Hematopoietic multipotent progenitor cell (in vitro differentiated cells): ENCODE measurements around the gene SORL1. TPM values are rescaled to one million over a fixed set of nuclear protein-coding genes. Genes with fewer than 3 reads are reported as not detected.
A peak's percentile ranks its signal among the peaks of the same experiment; 100 is the strongest.

ENCODE experiments used
- DNase-seq, 3 donors: peaks; one replicate each; pipeline ENCODE4 v3.0.0-alpha.2; 2011 to 2015; ENCODE audit warnings: low read depth in 2 of 3, low spot score in 2 of 3
- total RNA-seq: library from RNA; depleted of rRNA; stranded (reverse); fragments of >200 nt; gene quantifications from one replicate; pipeline ENCODE4 v1.2.3, GENCODE V29; 2012

SORL1 gene
- total RNA-seq, 1 donor, result 260 TPM

- DNase-seq, result peak in 2 of 3 donors; percentile 31 to 66
Observed at GRCh38 chr11:121524233-121524631, 72.1 kb downstream of the SORL1 start.

GRCh38 chr11:121525376-121525775, 73.3 kb downstream of the SORL1 start:
- DNase-seq, result no peak

- DNase-seq, result no peak
Observed at GRCh38 chr11:121530257-121530656, 78.1 kb downstream of the SORL1 start.

- peak in 1 of 3 donors; percentile 27 for DNase-seq
Observed at GRCh38 chr11:121533601-121534000, 81.5 kb downstream of the SORL1 start.

GRCh38 chr11:121534131-121535093, 82.3 kb downstream of the SORL1 start:
- peak in 2 of 3 donors; percentile 19 to 61 for DNase-seq

- DNase-seq, result no peak
Observed at GRCh38 chr11:121535129-121535796, 83.1 kb downstream of the SORL1 start.

- no peak for DNase-seq
Observed at GRCh38 chr11:121536126-121536525, 84.0 kb downstream of the SORL1 start.

GRCh38 chr11:121538054-121538453, 85.9 kb downstream of the SORL1 start:
- DNase-seq, result no peak

GRCh38 chr11:121539000-121539399, 86.9 kb downstream of the SORL1 start:
- DNase-seq, result no peak

- no peak for DNase-seq
Observed at GRCh38 chr11:121540627-121541026, 88.5 kb downstream of the SORL1 start.

GRCh38 chr11:121543836-121544380, 91.8 kb downstream of the SORL1 start:
- DNase-seq, result no peak

- peak in 1 of 3 donors; percentile 15 for DNase-seq
Observed at GRCh38 chr11:121544956-121545355, 92.8 kb downstream of the SORL1 start.

- DNase-seq, result no peak
Observed at GRCh38 chr11:121547574-121547973, 95.5 kb downstream of the SORL1 start.

GRCh38 chr11:121550247-121551030, 98.3 kb downstream of the SORL1 start:
- no peak for DNase-seq

GRCh38 chr11:121551463-121551862, 99.3 kb downstream of the SORL1 start:
- no peak for DNase-seq

- DNase-seq, result no peak
Observed at GRCh38 chr11:121552154-121552553, 100.0 kb downstream of the SORL1 start.

GRCh38 chr11:121552644-121553043, 100.5 kb downstream of the SORL1 start:
- no peak for DNase-seq

GRCh38 chr11:121553389-121553788, 101.3 kb downstream of the SORL1 start:
- DNase-seq, result no peak

GRCh38 chr11:121553806-121554205, 101.7 kb downstream of the SORL1 start:
- DNase-seq, result no peak

- DNase-seq, result no peak
Observed at GRCh38 chr11:121554552-121554951, 102.4 kb downstream of the SORL1 start.

- no peak for DNase-seq
Observed at GRCh38 chr11:121555121-121555520, 103.0 kb downstream of the SORL1 start.
